GM23338 (cell line): ENCODE data around the gene TOLLIP. TPM values are rescaled to one million over a fixed set of nuclear protein-coding genes. Genes with fewer than 3 reads are reported as not detected.

ENCODE experiments used
- ATAC-seq: fragments of 200-7000 bp; cut with Tn5 transposase; 3 replicates; pipeline ENCODE4 v1.9.1; 2020
- DNase-seq: peaks from one replicate; pipeline ENCODE4 v3.0.0-alpha.2; 2015; ENCODE audit warnings: low spot score
- H2AFZ ChIP-seq: fragments of 200-600 bp; sonication (generic); 2 replicates; pipeline ENCODE4 v1.8.0; 2016; ENCODE audit warnings: antibody characterized with exemption, mild to moderate bottlenecking, moderate library complexity
- H3F3A ChIP-seq: fragments of 200-600 bp; sonication (generic); replicated peaks from 2 replicates; pipeline ENCODE4 v1.8.0; 2017; ENCODE audit warnings: antibody characterized with exemption, mixed run types, low read depth
- H3K27ac ChIP-seq: fragments of 200-600 bp; sonication (generic); 2 replicates; pipeline ENCODE4 v1.6.1; 2016; ENCODE audit warnings: low read depth
- H3K27me3 ChIP-seq: fragments of 200-600 bp; sonication (generic); 2 replicates; pipeline ENCODE4 v1.8.0; 2016; ENCODE audit warnings: mild to moderate bottlenecking, mixed run types, moderate library complexity; ENCODE audit not compliant: insufficient read depth
- H3K36me3 ChIP-seq: fragments of 200-600 bp; sonication (generic); 2 replicates; pipeline ENCODE4 v1.8.0; 2016; ENCODE audit warnings: mild to moderate bottlenecking; ENCODE audit not compliant: insufficient read depth
- H3K4me1 ChIP-seq: fragments of 200-600 bp; sonication (generic); 2 replicates; pipeline ENCODE4 v1.8.0; 2016; ENCODE audit warnings: mild to moderate bottlenecking, moderate library complexity; ENCODE audit not compliant: insufficient read depth
- H3K4me2 ChIP-seq: fragments of 200-600 bp; sonication (generic); 2 replicates; pipeline ENCODE4 v1.7.1; 2017; ENCODE audit warnings: mixed run types
- H3K4me3 ChIP-seq: fragments of 200-600 bp; sonication (generic); 2 replicates; pipeline ENCODE4 v1.6.1; 2016; ENCODE audit warnings: mixed run types
- H3K79me2 ChIP-seq: fragments of 200-600 bp; sonication (generic); replicated peaks from 2 replicates; pipeline ENCODE4 v1.8.0; 2017; ENCODE audit warnings: mild to moderate bottlenecking; ENCODE audit not compliant: insufficient read depth
- H3K9me2 ChIP-seq: fragments of 200-600 bp; sonication (generic); 2 replicates; pipeline ENCODE4 v1.8.0; 2017; ENCODE audit not compliant: insufficient read depth
- H4K20me1 ChIP-seq: fragments of 200-600 bp; sonication (generic); replicated peaks from 2 replicates; pipeline ENCODE4 v1.8.0; 2017; ENCODE audit warnings: mild to moderate bottlenecking; ENCODE audit not compliant: insufficient read depth
- H3K27ac Mint-ChIP-seq: 2 replicates; pipeline ENCODE4 v1.8.0; 2020; ENCODE audit warnings: inconsistent platforms, mild to moderate bottlenecking, moderate library complexity, mixed read lengths
- H3K27me3 Mint-ChIP-seq: 3 replicates; pipeline ENCODE4 v1.8.0; 2022; ENCODE audit warnings: low read depth, mild to moderate bottlenecking, moderate library complexity, mixed read lengths, inconsistent platforms; ENCODE audit not compliant: insufficient read depth, poor library complexity
- H3K36me3 Mint-ChIP-seq: 3 replicates; pipeline ENCODE4 v1.8.0; 2021; ENCODE audit warnings: low read depth, mild to moderate bottlenecking, inconsistent platforms, moderate library complexity, mixed read lengths
- H3K4me1 Mint-ChIP-seq: 3 replicates; pipeline ENCODE4 v1.8.0; 2020; ENCODE audit warnings: mild to moderate bottlenecking, inconsistent platforms, mixed read lengths
- H3K4me3 Mint-ChIP-seq: 3 replicates; pipeline ENCODE4 v1.8.0; 2021; ENCODE audit warnings: moderate library complexity, mild to moderate bottlenecking, inconsistent platforms, mixed read lengths
- H3K9me3 Mint-ChIP-seq: 3 replicates; pipeline ENCODE4 v1.8.0; 2020; ENCODE audit warnings: moderate library complexity, mild to moderate bottlenecking, inconsistent platforms, mixed read lengths
- CREB1 ChIP-seq: fragments of 250-450 bp; sonication (Bioruptor Pico); IDR thresholded peaks from 2 replicates; pipeline ENCODE4 v1.5.0; 2020; ENCODE audit warnings: low read depth, mild to moderate bottlenecking, moderate library complexity
- EZH2 ChIP-seq: fragments of 200-600 bp; sonication (generic); IDR thresholded peaks from one replicate; pipeline ENCODE4 v1.8.0; 2017; ENCODE audit warnings: antibody characterized with exemption, mild to moderate bottlenecking, low read depth; ENCODE audit not compliant: unreplicated experiment
- EZH2phosphoT487 ChIP-seq: fragments of 200-600 bp; sonication (generic); IDR thresholded peaks from one replicate; pipeline ENCODE4 v1.8.1; 2018; ENCODE audit warnings: antibody characterized with exemption; ENCODE audit not compliant: unreplicated experiment
- JUNB ChIP-seq: IDR thresholded peaks from one replicate; pipeline ENCODE4 v1.6.1; 2016; ENCODE audit warnings: antibody characterized with exemption; ENCODE audit not compliant: unreplicated experiment
- NANOG ChIP-seq: IDR thresholded peaks from 2 replicates; pipeline ENCODE4 v1.6.1; 2016; ENCODE audit warnings: antibody characterized with exemption, borderline replicate concordance
- POLR2AphosphoS5 ChIP-seq: IDR thresholded peaks from 2 replicates; pipeline ENCODE4 v1.6.1; 2016; ENCODE audit warnings: antibody characterized with exemption, low read depth
- STAT1 ChIP-seq: IDR thresholded peaks from one replicate; pipeline ENCODE4 v1.6.1; 2016; ENCODE audit warnings: antibody characterized with exemption; ENCODE audit not compliant: unreplicated experiment
- ZNF114 ChIP-seq: fragments of 250-450 bp; sonication (Bioruptor Pico); IDR thresholded peaks from 2 replicates; pipeline ENCODE4 v1.5.0; 2020; ENCODE audit warnings: mild to moderate bottlenecking, moderate library complexity
- ZNF331 ChIP-seq: fragments of 250-450 bp; sonication (Bioruptor Pico); IDR thresholded peaks from 2 replicates; pipeline ENCODE4 v1.5.0; 2020; ENCODE audit warnings: low read depth, mild to moderate bottlenecking, moderate library complexity
- polyA plus RNA-seq: library from polyadenylated mRNA; unstranded; fragments of >200 nt; fragmentation: Nextera tagmentation; extraction: Ambion mirVana; gene quantifications from 2 replicates; pipeline ENCODE4 v1.2.1, GENCODE V29; 2016
- total RNA-seq: library from RNA; depleted of rRNA; stranded (reverse); fragments of >200 nt; shearing (Covaris generic); gene quantifications from 2 replicates; pipeline ENCODE4 v1.2.3, GENCODE V29; 2014
- TF ChIP-seq, protein P1 (sequence below): IDR thresholded peaks from one replicate; pipeline ENCODE4 v1.6.1; 2018; ENCODE audit warnings: antibody characterized with exemption; ENCODE audit not compliant: unreplicated experiment
- TF ChIP-seq, protein P2 (sequence below): IDR thresholded peaks from 2 replicates; pipeline ENCODE4 v1.6.1; 2016; ENCODE audit warnings: antibody characterized with exemption
- TF ChIP-seq, protein P3 (sequence below), 2 experiments: fragments of 200-600 bp in 1 of 2; sonication (generic) in 1 of 2; conservative IDR thresholded peaks; 2 replicates each; pipeline versions ENCODE4 v1.5.1 to v1.6.1; 2016 to 2017; ENCODE audit warnings: antibody characterized with exemption in 2 of 2, low read depth in 2 of 2, mild to moderate bottlenecking in 2 of 2, moderate library complexity in 1 of 2
- TF ChIP-seq, protein P4 (sequence below): fragments of 250-450 bp; sonication (Bioruptor Pico); IDR thresholded peaks from 2 replicates; pipeline ENCODE4 v1.5.0; 2020; ENCODE audit warnings: mild to moderate bottlenecking, moderate library complexity

The TOLLIP gene
- total and polyA plus RNA-seq, 2 experiments from 2014 or later = 13.5 to 18.0 TPM

DNA sequence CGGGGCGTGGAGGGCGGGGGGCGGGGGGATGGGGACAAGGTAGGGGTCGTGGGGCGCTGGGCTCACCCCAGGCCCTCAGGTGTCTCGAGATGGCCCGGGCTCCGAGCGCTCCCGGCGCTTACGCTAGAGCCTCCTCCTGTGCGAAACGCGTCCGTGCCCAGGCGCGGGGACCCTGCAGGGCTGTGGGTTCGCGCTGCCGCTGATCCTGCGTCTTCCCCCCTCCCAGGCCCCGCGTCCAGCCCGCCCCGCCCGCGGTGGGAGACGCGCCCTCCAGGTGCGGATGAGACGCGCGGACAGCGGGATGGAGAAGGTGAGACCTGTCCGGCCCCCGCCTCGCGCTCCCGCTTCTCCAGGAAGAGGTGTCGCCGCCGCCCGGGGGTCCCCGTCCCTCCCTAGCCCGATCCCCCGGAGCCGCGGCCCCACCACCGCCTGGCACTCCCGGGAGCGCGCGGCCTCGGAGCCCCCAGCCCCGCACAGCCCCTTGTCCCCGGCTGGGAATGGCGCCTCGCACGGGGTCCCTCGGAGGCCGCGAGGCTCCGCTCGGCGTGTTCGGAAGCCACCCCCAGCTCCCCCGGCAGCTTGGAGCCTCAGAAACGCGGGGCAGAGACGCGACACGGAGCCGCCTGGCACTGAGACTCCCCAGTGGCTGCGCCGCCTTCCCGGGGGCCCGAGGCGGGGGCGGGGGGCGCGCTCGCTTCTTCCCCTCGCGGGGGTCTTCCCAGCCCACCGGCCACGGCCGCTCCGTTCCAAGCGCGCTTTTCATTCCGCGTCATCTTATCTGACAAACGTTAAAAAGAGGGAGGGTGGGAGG lies 27.6 kb upstream of the TOLLIP start:
- peaks cover 24% of the 10 kb centered on the region for H3K27me3 Mint-ChIP-seq
- ATAC-seq (peak; percentile 72), DNase-seq (peak; percentile 59)
- H3K79me2 ChIP-seq = no peaks in the 10 kb centered on the region
- H3K4me2 ChIP-seq = peak overlapping the region; percentile 78
- no peak overlapping the region for H3K27ac Mint-ChIP-seq
- H3K9me2 ChIP-seq = peaks cover 12% of the 10 kb centered on the region
- H3K4me3 ChIP-seq = peak overlapping the region; percentile 57
- peak overlapping the region; percentile 84; the same call in 1 of the 2 replicates for H2AFZ ChIP-seq
- no peaks in the 10 kb centered on the region for H3K36me3 ChIP-seq
- H3F3A ChIP-seq = 0 out of 2 replicates have a peak, but pooled peaks cover 2% of the 10 kb centered on the region
- H3K9me3 Mint-ChIP-seq = peaks cover 37% of the 10 kb centered on the region
- TF ChIP-seq CREB1 (CRISPR knock-in tag) (no peak), NANOG (no peak), ZNF331 (no peak), JUNB (no peak), EZH2phosphoT487 (no peak), STAT1 (no peak), POLR2AphosphoS5 (no peak), ZNF114 (CRISPR knock-in tag) (no peak), EZH2 (no peak)
- TF ChIP-seq, protein P1, sequence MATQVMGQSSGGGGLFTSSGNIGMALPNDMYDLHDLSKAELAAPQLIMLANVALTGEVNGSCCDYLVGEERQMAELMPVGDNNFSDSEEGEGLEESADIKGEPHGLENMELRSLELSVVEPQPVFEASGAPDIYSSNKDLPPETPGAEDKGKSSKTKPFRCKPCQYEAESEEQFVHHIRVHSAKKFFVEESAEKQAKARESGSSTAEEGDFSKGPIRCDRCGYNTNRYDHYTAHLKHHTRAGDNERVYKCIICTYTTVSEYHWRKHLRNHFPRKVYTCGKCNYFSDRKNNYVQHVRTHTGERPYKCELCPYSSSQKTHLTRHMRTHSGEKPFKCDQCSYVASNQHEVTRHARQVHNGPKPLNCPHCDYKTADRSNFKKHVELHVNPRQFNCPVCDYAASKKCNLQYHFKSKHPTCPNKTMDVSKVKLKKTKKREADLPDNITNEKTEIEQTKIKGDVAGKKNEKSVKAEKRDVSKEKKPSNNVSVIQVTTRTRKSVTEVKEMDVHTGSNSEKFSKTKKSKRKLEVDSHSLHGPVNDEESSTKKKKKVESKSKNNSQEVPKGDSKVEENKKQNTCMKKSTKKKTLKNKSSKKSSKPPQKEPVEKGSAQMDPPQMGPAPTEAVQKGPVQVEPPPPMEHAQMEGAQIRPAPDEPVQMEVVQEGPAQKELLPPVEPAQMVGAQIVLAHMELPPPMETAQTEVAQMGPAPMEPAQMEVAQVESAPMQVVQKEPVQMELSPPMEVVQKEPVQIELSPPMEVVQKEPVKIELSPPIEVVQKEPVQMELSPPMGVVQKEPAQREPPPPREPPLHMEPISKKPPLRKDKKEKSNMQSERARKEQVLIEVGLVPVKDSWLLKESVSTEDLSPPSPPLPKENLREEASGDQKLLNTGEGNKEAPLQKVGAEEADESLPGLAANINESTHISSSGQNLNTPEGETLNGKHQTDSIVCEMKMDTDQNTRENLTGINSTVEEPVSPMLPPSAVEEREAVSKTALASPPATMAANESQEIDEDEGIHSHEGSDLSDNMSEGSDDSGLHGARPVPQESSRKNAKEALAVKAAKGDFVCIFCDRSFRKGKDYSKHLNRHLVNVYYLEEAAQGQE = no peak
- TF ChIP-seq, protein P2, sequence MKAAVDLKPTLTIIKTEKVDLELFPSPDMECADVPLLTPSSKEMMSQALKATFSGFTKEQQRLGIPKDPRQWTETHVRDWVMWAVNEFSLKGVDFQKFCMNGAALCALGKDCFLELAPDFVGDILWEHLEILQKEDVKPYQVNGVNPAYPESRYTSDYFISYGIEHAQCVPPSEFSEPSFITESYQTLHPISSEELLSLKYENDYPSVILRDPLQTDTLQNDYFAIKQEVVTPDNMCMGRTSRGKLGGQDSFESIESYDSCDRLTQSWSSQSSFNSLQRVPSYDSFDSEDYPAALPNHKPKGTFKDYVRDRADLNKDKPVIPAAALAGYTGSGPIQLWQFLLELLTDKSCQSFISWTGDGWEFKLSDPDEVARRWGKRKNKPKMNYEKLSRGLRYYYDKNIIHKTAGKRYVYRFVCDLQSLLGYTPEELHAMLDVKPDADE = no peak
- TF ChIP-seq, protein P3, sequence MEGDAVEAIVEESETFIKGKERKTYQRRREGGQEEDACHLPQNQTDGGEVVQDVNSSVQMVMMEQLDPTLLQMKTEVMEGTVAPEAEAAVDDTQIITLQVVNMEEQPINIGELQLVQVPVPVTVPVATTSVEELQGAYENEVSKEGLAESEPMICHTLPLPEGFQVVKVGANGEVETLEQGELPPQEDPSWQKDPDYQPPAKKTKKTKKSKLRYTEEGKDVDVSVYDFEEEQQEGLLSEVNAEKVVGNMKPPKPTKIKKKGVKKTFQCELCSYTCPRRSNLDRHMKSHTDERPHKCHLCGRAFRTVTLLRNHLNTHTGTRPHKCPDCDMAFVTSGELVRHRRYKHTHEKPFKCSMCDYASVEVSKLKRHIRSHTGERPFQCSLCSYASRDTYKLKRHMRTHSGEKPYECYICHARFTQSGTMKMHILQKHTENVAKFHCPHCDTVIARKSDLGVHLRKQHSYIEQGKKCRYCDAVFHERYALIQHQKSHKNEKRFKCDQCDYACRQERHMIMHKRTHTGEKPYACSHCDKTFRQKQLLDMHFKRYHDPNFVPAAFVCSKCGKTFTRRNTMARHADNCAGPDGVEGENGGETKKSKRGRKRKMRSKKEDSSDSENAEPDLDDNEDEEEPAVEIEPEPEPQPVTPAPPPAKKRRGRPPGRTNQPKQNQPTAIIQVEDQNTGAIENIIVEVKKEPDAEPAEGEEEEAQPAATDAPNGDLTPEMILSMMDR (conservative IDR thresholded peaks at IDR 0.05; ENCODE audit: low read depth in 2 of 2) = no peak
- TF ChIP-seq, protein P4, sequence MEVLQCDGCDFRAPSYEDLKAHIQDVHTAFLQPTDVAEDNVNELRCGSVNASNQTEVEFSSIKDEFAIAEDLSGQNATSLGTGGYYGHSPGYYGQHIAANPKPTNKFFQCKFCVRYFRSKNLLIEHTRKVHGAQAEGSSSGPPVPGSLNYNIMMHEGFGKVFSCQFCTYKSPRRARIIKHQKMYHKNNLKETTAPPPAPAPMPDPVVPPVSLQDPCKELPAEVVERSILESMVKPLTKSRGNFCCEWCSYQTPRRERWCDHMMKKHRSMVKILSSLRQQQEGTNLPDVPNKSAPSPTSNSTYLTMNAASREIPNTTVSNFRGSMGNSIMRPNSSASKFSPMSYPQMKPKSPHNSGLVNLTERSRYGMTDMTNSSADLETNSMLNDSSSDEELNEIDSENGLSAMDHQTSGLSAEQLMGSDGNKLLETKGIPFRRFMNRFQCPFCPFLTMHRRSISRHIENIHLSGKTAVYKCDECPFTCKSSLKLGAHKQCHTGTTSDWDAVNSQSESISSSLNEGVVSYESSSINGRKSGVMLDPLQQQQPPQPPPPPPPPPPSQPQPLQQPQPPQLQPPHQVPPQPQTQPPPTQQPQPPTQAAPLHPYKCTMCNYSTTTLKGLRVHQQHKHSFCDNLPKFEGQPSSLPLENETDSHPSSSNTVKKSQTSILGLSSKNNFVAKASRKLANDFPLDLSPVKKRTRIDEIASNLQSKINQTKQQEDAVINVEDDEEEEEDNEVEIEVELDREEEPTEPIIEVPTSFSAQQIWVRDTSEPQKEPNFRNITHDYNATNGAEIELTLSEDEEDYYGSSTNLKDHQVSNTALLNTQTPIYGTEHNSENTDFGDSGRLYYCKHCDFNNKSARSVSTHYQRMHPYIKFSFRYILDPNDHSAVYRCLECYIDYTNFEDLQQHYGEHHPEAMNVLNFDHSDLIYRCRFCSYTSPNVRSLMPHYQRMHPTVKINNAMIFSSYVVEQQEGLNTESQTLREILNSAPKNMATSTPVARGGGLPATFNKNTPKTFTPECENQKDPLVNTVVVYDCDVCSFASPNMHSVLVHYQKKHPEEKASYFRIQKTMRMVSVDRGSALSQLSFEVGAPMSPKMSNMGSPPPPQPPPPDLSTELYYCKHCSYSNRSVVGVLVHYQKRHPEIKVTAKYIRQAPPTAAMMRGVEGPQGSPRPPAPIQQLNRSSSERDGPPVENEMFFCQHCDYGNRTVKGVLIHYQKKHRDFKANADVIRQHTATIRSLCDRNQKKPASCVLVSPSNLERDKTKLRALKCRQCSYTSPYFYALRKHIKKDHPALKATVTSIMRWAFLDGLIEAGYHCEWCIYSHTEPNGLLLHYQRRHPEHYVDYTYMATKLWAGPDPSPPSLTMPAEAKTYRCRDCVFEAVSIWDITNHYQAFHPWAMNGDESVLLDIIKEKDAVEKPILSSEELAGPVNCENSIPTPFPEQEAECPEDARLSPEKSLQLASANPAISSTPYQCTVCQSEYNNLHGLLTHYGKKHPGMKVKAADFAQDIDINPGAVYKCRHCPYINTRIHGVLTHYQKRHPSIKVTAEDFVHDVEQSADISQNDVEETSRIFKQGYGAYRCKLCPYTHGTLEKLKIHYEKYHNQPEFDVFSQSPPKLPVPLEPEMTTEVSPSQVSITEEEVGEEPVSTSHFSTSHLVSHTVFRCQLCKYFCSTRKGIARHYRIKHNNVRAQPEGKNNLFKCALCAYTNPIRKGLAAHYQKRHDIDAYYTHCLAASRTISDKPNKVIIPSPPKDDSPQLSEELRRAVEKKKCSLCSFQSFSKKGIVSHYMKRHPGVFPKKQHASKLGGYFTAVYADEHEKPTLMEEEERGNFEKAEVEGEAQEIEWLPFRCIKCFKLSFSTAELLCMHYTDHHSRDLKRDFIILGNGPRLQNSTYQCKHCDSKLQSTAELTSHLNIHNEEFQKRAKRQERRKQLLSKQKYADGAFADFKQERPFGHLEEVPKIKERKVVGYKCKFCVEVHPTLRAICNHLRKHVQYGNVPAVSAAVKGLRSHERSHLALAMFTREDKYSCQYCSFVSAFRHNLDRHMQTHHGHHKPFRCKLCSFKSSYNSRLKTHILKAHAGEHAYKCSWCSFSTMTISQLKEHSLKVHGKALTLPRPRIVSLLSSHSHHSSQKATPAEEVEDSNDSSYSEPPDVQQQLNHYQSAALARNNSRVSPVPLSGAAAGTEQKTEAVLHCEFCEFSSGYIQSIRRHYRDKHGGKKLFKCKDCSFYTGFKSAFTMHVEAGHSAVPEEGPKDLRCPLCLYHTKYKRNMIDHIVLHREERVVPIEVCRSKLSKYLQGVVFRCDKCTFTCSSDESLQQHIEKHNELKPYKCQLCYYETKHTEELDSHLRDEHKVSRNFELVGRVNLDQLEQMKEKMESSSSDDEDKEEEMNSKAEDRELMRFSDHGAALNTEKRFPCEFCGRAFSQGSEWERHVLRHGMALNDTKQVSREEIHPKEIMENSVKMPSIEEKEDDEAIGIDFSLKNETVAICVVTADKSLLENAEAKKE (CRISPR knock-in tag) = no peak
- peaks cover 7% of the 10 kb centered on the region for H3K4me1 ChIP-seq
- peaks cover 12% of the 10 kb centered on the region for H3K4me1 Mint-ChIP-seq
- H3K27me3 ChIP-seq = peaks cover 32% of the 10 kb centered on the region
- no peak overlapping the region for H3K27ac ChIP-seq
- no peaks in the 10 kb centered on the region for H4K20me1 ChIP-seq
- peaks cover 31% of the 10 kb centered on the region for H3K36me3 Mint-ChIP-seq
- H3K4me3 Mint-ChIP-seq = no peak overlapping the region
